ENCODE results near the gene TGFBR3. TPM values are rescaled to one million over a fixed set of nuclear protein-coding genes. Genes with fewer than 3 reads are reported as not detected.

TGFBR3 gene
- 0.72 and 1.7 TPM in 2 replicates for total RNA-seq

DNA sequence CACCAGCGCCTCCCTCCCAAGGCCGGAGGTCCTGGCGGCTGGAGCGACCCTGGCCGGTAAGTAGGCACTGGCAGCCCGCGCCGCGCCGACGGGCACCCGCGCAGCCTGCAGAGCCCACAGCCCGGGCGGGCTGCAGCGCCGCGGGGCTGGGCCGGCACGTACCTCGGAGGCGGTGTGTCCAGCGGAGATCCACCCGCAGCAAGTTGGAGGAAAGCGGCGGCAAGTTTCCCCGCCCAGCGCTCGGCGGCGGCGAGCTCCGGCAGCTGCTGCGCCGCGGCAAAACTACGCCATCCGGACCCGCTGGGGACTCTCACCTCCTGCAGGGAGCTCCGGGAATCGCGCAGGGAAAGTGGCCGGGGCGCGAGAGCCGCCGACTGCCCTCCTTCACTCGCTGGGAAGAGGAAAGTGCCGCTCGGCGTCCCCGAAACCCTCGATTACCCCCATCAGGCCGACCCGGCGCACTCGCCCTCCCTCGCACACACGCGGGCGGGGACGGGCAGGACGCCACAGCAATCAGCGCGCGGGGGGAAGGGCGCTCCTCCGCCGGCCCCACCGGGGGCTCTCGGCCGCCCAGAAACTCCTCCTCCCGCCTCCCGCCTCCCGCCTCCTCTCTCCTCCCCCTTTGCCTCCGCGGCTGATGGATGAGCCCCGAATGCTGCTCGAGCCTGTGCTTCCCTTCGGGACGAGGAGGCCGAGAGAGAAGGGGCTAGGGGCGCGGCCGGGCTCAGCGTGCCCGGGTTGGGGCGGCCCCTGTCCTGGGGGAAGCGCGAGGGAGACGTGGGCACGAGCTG, at the start of gene TGFBR3:
Gene TGFBR3, minus strand, starts transcription at position 436 of the 791 bp plus-strand sequence. CDS start 24,620 bp downstream, outside the sequence.

Other genes with a start within 250 kb of the TGFBR3 start
- gene BRDT, start 63.2 kb upstream of the TGFBR3 start, total RNA-seq, result not detected in 2 replicates
- 0.43 and 1.9 TPM in 2 replicates for gene EPHX4, start 143.8 kb upstream of the TGFBR3 start, total RNA-seq
- gene SETSIP, start 189.3 kb upstream of the TGFBR3 start, total RNA-seq, result 0.48 TPM in 1 of 2 replicates, not detected in the other
- gene BTBD8, start 194.2 kb upstream of the TGFBR3 start, total RNA-seq, result 3.6 and 4.3 TPM in 2 replicates